ENCODE measurements around the gene NACC1.

NACC1 gene

GRCh38 chr19:13087795-13088537, 30.1 kb upstream of the NACC1 start:
- H3K27ac ChIP-seq (replicated peaks; ENCODE audit: low read length): no peak overlapping the region
- no peak overlapping the region for H3K23ac ChIP-seq (ENCODE audit: low read depth, low read length, poor library complexity)
- no peak overlapping the region for H3K4ac ChIP-seq (ENCODE audit: low read length)
- no peak overlapping the region for H2BK15ac ChIP-seq (ENCODE audit: low read length)
- H3K14ac ChIP-seq (ENCODE audit: low read length): no peak overlapping the region
- no peak overlapping the region for H2BK12ac ChIP-seq (ENCODE audit: low read length)
- peaks cover 0 to 92% (median 14%) of the 10 kb centered on the region in 3 experiments for H3K27me3 ChIP-seq (ENCODE audit: control insufficient read depth in 3 of 3, insufficient read depth in 3 of 3, low read depth in 1 of 3, low read length in 3 of 3)
- H2BK5ac ChIP-seq (ENCODE audit: low read length): no peak overlapping the region
- no peaks in the 10 kb centered on the region for H3K9me3 ChIP-seq (replicated peaks in 1 of 2; ENCODE audit: control insufficient read depth in 2 of 2, insufficient read depth in 1 of 2, low read depth in 1 of 2, low read length in 2 of 2)
- H3K18ac ChIP-seq (ENCODE audit: low read length): no peak overlapping the region
- DNase-seq (ENCODE audit: low spot score): no peak
- no peak overlapping the region for H2AK5ac ChIP-seq (ENCODE audit: low read depth, low read length)
- no peak overlapping the region for H4K91ac ChIP-seq (ENCODE audit: low read depth, low read length, poor library complexity)
- no peak overlapping the region for H3K4me2 ChIP-seq (ENCODE audit: insufficient read depth, low read length, poor library complexity, severe bottlenecking)
- peaks cover 11 to 16% of the 10 kb centered on the region in 2 donors for H3K4me1 ChIP-seq (ENCODE audit: control insufficient read depth in 2 of 2, insufficient read depth in 1 of 2, low read depth in 1 of 2, low read length in 2 of 2)
- no peaks in the 10 kb centered on the region for H3K36me3 ChIP-seq (replicated peaks in 1 of 2; ENCODE audit: control insufficient read depth in 2 of 2, insufficient read depth in 2 of 2, low read length in 2 of 2)
- H4K8ac ChIP-seq (ENCODE audit: low read depth, low read length): no peak overlapping the region
- no CpG with 5 or more reads among the region's 37 CpGs for WGBS, 2 donors (ENCODE audit: extremely low coverage in 2 of 2, insufficient read length in 2 of 2, insufficient replicate concordance in 1 of 2)
- no peaks in the 10 kb centered on the region for H3K79me1 ChIP-seq (ENCODE audit: low read depth, low read length)
- H2AFZ ChIP-seq (ENCODE audit: low read length): no peak overlapping the region
- H3K9ac ChIP-seq (ENCODE audit: low read depth, low read length, poor library complexity): no peak overlapping the region
- H2BK120ac ChIP-seq (ENCODE audit: low read depth, low read length): no peak overlapping the region
- H3K4me3 ChIP-seq (ENCODE audit: low read length in 2 of 2): no peak overlapping the region

GRCh38 chr19:13089139-13089856, 28.8 kb upstream of the NACC1 start:
- Histone ChIP-seq H2BK12ac (ENCODE audit: low read length) (peak overlapping the region; percentile 52), H3K79me1 (ENCODE audit: low read depth, low read length) (no peaks in the 10 kb centered on the region), H2BK5ac (ENCODE audit: low read length) (peak overlapping the region; percentile 4), H3K27ac (replicated peaks; ENCODE audit: low read length) (no peak overlapping the region), H3K4ac (ENCODE audit: low read length) (no peak overlapping the region), H3K27me3 (ENCODE audit: control insufficient read depth in 3 of 3, insufficient read depth in 3 of 3, low read depth in 1 of 3, low read length in 3 of 3) (peaks cover 0 to 90% (median 19%) of the 10 kb centered on the region in 3 experiments), H3K9me3 (replicated peaks in 1 of 2; ENCODE audit: control insufficient read depth in 2 of 2, insufficient read depth in 1 of 2, low read depth in 1 of 2, low read length in 2 of 2) (no peaks in the 10 kb centered on the region), H3K4me2 (ENCODE audit: insufficient read depth, low read length, poor library complexity, severe bottlenecking) (no peak overlapping the region), H3K23ac (ENCODE audit: low read depth, low read length, poor library complexity) (no peak overlapping the region), H3K14ac (ENCODE audit: low read length) (no peak overlapping the region), H3K18ac (ENCODE audit: low read length) (no peak overlapping the region), H2AFZ (ENCODE audit: low read length) (no peak overlapping the region), H2BK120ac (ENCODE audit: low read depth, low read length) (no peak overlapping the region), H4K8ac (ENCODE audit: low read depth, low read length) (no peak overlapping the region), H4K91ac (ENCODE audit: low read depth, low read length, poor library complexity) (peak overlapping the region; percentile 1), H2AK5ac (ENCODE audit: low read depth, low read length) (peak overlapping the region; percentile 30), H3K4me1 (ENCODE audit: control insufficient read depth in 2 of 2, insufficient read depth in 1 of 2, low read depth in 1 of 2, low read length in 2 of 2) (peaks cover 14 to 21% of the 10 kb centered on the region in 2 donors), H2BK15ac (ENCODE audit: low read length) (no peak overlapping the region), H3K36me3 (replicated peaks in 1 of 2; ENCODE audit: control insufficient read depth in 2 of 2, insufficient read depth in 2 of 2, low read length in 2 of 2) (no peaks in the 10 kb centered on the region), H3K4me3 (ENCODE audit: low read length in 2 of 2) (no peak overlapping the region), H3K9ac (ENCODE audit: low read depth, low read length, poor library complexity) (no peak overlapping the region)
- no peak for DNase-seq (ENCODE audit: low spot score)
- no CpG with 5 or more reads among the region's 5 CpGs for WGBS, 2 donors (ENCODE audit: extremely low coverage in 2 of 2, insufficient read length in 2 of 2, insufficient replicate concordance in 1 of 2)

DNA sequence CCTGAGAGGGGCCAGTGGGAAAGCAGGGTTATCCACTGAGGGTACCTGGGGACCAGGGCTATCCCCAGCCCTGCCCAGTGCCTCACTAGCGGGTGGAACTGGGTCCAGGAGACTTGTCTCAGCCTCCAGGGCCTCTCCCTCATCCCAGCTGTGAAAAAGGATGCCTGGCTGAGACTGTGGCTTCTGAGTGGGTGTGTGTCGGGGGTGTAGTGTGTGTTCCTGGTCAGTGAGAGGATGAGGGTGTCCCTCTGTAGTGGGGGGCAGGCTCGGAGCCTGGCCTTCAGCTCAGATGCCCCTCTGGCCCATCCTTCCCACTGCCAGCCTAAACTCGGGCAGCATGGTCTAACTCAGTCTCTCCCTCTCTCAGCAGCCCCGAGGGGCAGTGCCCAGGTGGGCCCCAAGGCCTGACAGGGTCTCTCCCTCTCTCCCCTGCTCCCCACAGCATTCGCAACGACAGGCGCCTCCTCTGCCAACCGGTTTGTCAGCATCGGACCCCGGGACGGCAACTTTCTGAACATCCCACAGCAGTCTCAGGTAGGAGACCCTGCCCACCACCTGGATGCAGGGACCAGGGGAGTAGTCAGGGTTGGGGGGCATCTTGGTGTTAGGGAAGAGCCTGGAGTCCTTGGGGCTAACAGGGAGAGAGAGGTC, 28.1 kb upstream of the NACC1 start:
- WGBS, 2 donors (ENCODE audit: extremely low coverage in 2 of 2, insufficient read length in 2 of 2, insufficient replicate concordance in 1 of 2): no CpG with 5 or more reads among the region's 12 CpGs
- no peaks in the 10 kb centered on the region for H3K79me1 ChIP-seq (ENCODE audit: low read depth, low read length)
- no peak overlapping the region for H3K14ac ChIP-seq (ENCODE audit: low read length)
- peak overlapping the region; percentile 13 for H3K23ac ChIP-seq (ENCODE audit: low read depth, low read length, poor library complexity)
- H3K18ac ChIP-seq (ENCODE audit: low read length): peak overlapping the region; percentile 25
- no peak overlapping the region for H2AFZ ChIP-seq (ENCODE audit: low read length)
- H3K4ac ChIP-seq (ENCODE audit: low read length): no peak overlapping the region
- peak overlapping the region; percentile 30 for H2AK5ac ChIP-seq (ENCODE audit: low read depth, low read length)
- H3K4me1 ChIP-seq (ENCODE audit: control insufficient read depth in 2 of 2, insufficient read depth in 1 of 2, low read depth in 1 of 2, low read length in 2 of 2): peaks cover 19 to 28% of the 10 kb centered on the region in 2 donors
- no peaks in the 10 kb centered on the region for H3K36me3 ChIP-seq (replicated peaks in 1 of 2; ENCODE audit: control insufficient read depth in 2 of 2, insufficient read depth in 2 of 2, low read length in 2 of 2)
- peak overlapping the region; percentile 1 for H4K91ac ChIP-seq (ENCODE audit: low read depth, low read length, poor library complexity)
- H2BK120ac ChIP-seq (ENCODE audit: low read depth, low read length): no peak overlapping the region
- DNase-seq (ENCODE audit: low spot score): no peak
- no peak overlapping the region for H3K4me2 ChIP-seq (ENCODE audit: insufficient read depth, low read length, poor library complexity, severe bottlenecking)
- no peak overlapping the region for H3K4me3 ChIP-seq (ENCODE audit: low read length in 2 of 2)
- no peaks in the 10 kb centered on the region for H3K9me3 ChIP-seq (replicated peaks in 1 of 2; ENCODE audit: control insufficient read depth in 2 of 2, insufficient read depth in 1 of 2, low read depth in 1 of 2, low read length in 2 of 2)
- H4K8ac ChIP-seq (ENCODE audit: low read depth, low read length): no peak overlapping the region
- H2BK15ac ChIP-seq (ENCODE audit: low read length): no peak overlapping the region
- peak overlapping the region; percentile 4 for H2BK5ac ChIP-seq (ENCODE audit: low read length)
- peaks cover 0 to 92% (median 25%) of the 10 kb centered on the region in 3 experiments for H3K27me3 ChIP-seq (ENCODE audit: control insufficient read depth in 3 of 3, insufficient read depth in 3 of 3, low read depth in 1 of 3, low read length in 3 of 3)
- no peak overlapping the region for H3K27ac ChIP-seq (replicated peaks; ENCODE audit: low read length)
- peak overlapping the region; percentile 52 for H2BK12ac ChIP-seq (ENCODE audit: low read length)
- peak overlapping the region; percentile 25 for H3K9ac ChIP-seq (ENCODE audit: low read depth, low read length, poor library complexity)

Data from neuronal stem cell (in vitro differentiated cells).